Measurements from ENCODE around the gene SRCAP. TPM values are rescaled to one million over a fixed set of nuclear protein-coding genes. Genes with fewer than 3 reads are reported as not detected.

SRCAP gene
- 9.6 and 15.3 TPM in 2 replicates for total RNA-seq
- polyA plus RNA-seq: 29.3 and 33.6 TPM in 2 replicates

- Histone ChIP-seq H3K79me2 (peaks cover 48% of the 10 kb centered on the region), H3K36me3 (replicated peaks; ENCODE audit: insufficient read depth, low read depth) (no peaks in the 10 kb centered on the region), H2AFZ (peak within 1 kb of the TSS; percentile 64), H3K27me3 (no peaks in the 10 kb centered on the region), H3K9me3 (ENCODE audit: low read depth) (no peaks in the 10 kb centered on the region), H4K20me1 (ENCODE audit: insufficient read depth, poor library complexity, severe bottlenecking) (peaks cover 37% of the 10 kb centered on the region), H3K4me3 (peak within 1 kb of the TSS; percentile 79), H3K4me2 (peak within 1 kb of the TSS; percentile 95), H3K4me1 (ENCODE audit: insufficient read depth) (peaks cover 22% of the 10 kb centered on the region), H3K9me2 (replicated peaks; ENCODE audit: insufficient read depth) (no peaks in the 10 kb centered on the region), H3K27ac (peak within 1 kb of the TSS; percentile 99)
- 1% methylated on average over 54 of the region's 57 CpGs for WGBS (ENCODE audit: low lambda C conversion rate, missing lambda C conversion rate)
- DNase-seq (ENCODE audit: low spot score): peak; percentile 91
- no peak for TF ChIP-seq CTCF (IDR thresholded peaks at IDR 0.05; ENCODE audit: poor library complexity)
- TF ChIP-seq EZH2phosphoT487 (IDR thresholded peaks at IDR 0.05; ENCODE audit: low read depth, severe bottlenecking, unreplicated experiment): no peak
- no peak for TF ChIP-seq EZH2 (IDR thresholded peaks at IDR 0.05; ENCODE audit: borderline replicate concordance)
These were observed at the start of gene SRCAP for GRCh38 chr16:30698816-30699614. Gene SRCAP, plus strand, starts transcription at chr16:30699171. Its CDS starts 1,654 bp downstream, at chr16:30700825.

GRCh38 chr16:30649725-30650368, 49.1 kb upstream of the SRCAP start:
- DNase-seq (ENCODE audit: low spot score): no peak
- H3K27me3 ChIP-seq: no peaks in the 10 kb centered on the region
- TF ChIP-seq EZH2 (IDR thresholded peaks at IDR 0.05; ENCODE audit: borderline replicate concordance) (no peak), EZH2phosphoT487 (IDR thresholded peaks at IDR 0.05; ENCODE audit: low read depth, severe bottlenecking, unreplicated experiment) (no peak), CTCF (IDR thresholded peaks at IDR 0.05; ENCODE audit: poor library complexity) (no peak)
- H4K20me1 ChIP-seq (ENCODE audit: insufficient read depth, poor library complexity, severe bottlenecking): no peaks in the 10 kb centered on the region
- peak overlapping the region; percentile 71 for H3K4me2 ChIP-seq
- H3K79me2 ChIP-seq: peaks cover 15% of the 10 kb centered on the region
- WGBS (ENCODE audit: low lambda C conversion rate, missing lambda C conversion rate): 81% methylated on average over 22 of the region's 22 CpGs
- H3K36me3 ChIP-seq (replicated peaks; ENCODE audit: insufficient read depth, low read depth): no peaks in the 10 kb centered on the region
- H2AFZ ChIP-seq: peak overlapping the region; percentile 96
- H3K9me2 ChIP-seq (replicated peaks; ENCODE audit: insufficient read depth): no peaks in the 10 kb centered on the region
- peak overlapping the region; percentile 82 for H3K27ac ChIP-seq
- peaks cover 7% of the 10 kb centered on the region for H3K4me1 ChIP-seq (ENCODE audit: insufficient read depth)
- no peak overlapping the region for H3K4me3 ChIP-seq
- no peaks in the 10 kb centered on the region for H3K9me3 ChIP-seq (ENCODE audit: low read depth)

GRCh38 chr16:30650369-30651123, 48.4 kb upstream of the SRCAP start, which contains the start of gene PRR14:
Gene PRR14, plus strand, starts transcription at chr16:30650960. Its CDS starts 686 bp downstream, at chr16:30651646.
- Histone ChIP-seq H3K36me3 (replicated peaks; ENCODE audit: insufficient read depth, low read depth) (no peaks in the 10 kb centered on the region), H3K9me2 (replicated peaks; ENCODE audit: insufficient read depth) (no peaks in the 10 kb centered on the region), H2AFZ (peak within 1 kb of the TSS; percentile 96), H4K20me1 (ENCODE audit: insufficient read depth, poor library complexity, severe bottlenecking) (no peaks in the 10 kb centered on the region), H3K79me2 (peaks cover 15% of the 10 kb centered on the region), H3K27me3 (no peaks in the 10 kb centered on the region), H3K9me3 (ENCODE audit: low read depth) (no peaks in the 10 kb centered on the region), H3K27ac (peak within 1 kb of the TSS; percentile 90), H3K4me3 (peak within 1 kb of the TSS; percentile 59), H3K4me2 (peak within 1 kb of the TSS; percentile 89), H3K4me1 (ENCODE audit: insufficient read depth) (peaks cover 7% of the 10 kb centered on the region)
- peak; percentile 99 for DNase-seq (ENCODE audit: low spot score)
- 9% methylated on average over 43 of the region's 53 CpGs for WGBS (ENCODE audit: low lambda C conversion rate, missing lambda C conversion rate)
- TF ChIP-seq EZH2phosphoT487 (IDR thresholded peaks at IDR 0.05; ENCODE audit: low read depth, severe bottlenecking, unreplicated experiment) (no peak), EZH2 (IDR thresholded peaks at IDR 0.05; ENCODE audit: borderline replicate concordance) (no peak), CTCF (IDR thresholded peaks at IDR 0.05; ENCODE audit: poor library complexity) (no peak)

Data from hepatocyte (in vitro differentiated cells).